Neural cell (in vitro differentiated cells): ENCODE results near the gene RNF217.

ENCODE experiments used
- CTCF ChIP-seq: fragments of 450-650 bp; IDR thresholded peaks from 2 replicates; pipeline ENCODE4 v1.5.1; 2014; ENCODE audit warnings: antibody characterized with exemption, mild to moderate bottlenecking, moderate library complexity; ENCODE audit not compliant: poor library complexity, severe bottlenecking
- EP300 ChIP-seq: fragments of 450-650 bp; conservative IDR thresholded peaks from 2 replicates; pipeline ENCODE4 v1.6.1; 2014; ENCODE audit warnings: antibody characterized with exemption, mild to moderate bottlenecking, moderate library complexity; ENCODE audit not compliant: poor library complexity, severe bottlenecking
- EZH2 ChIP-seq: fragments of 200-600, 300-800 bp; shearing (Covaris generic), sonication (generic); IDR thresholded peaks from 2 replicates; pipeline ENCODE4 v1.6.1; 2014; ENCODE audit warnings: antibody characterized with exemption, low read length, borderline replicate concordance, mild to moderate bottlenecking; ENCODE audit not compliant: insufficient read depth, poor library complexity, severe bottlenecking
- MXI1 ChIP-seq: fragments of 450-650 bp; conservative IDR thresholded peaks from 2 replicates; pipeline ENCODE4 v1.6.1; 2014; ENCODE audit warnings: antibody characterized with exemption, mild to moderate bottlenecking; ENCODE audit not compliant: poor library complexity, severe bottlenecking
- POLR2AphosphoS5 ChIP-seq: IDR thresholded peaks from 2 replicates; pipeline ENCODE4 v1.6.1; 2012
- RAD21 ChIP-seq: fragments of 450-650 bp; conservative IDR thresholded peaks from 2 replicates; pipeline ENCODE4 v1.6.1; 2014; ENCODE audit warnings: antibody characterized with exemption, mild to moderate bottlenecking, moderate library complexity
- SMC3 ChIP-seq: fragments of 450-650 bp; conservative IDR thresholded peaks from 2 replicates; pipeline ENCODE4 v1.6.1; 2014; ENCODE audit warnings: antibody characterized with exemption, mild to moderate bottlenecking, moderate library complexity; ENCODE audit not compliant: poor library complexity
- TAF1 ChIP-seq: IDR thresholded peaks from 2 replicates; pipeline ENCODE4 v1.6.1; 2012; ENCODE audit warnings: low read depth

- TF ChIP-seq TAF1 (no peak), CTCF (no peak), POLR2AphosphoS5 (peak; percentile 92), MXI1 (no peak), EP300 (peak; percentile 76), EZH2 (no peak), SMC3 (no peak), RAD21 (no peak)
Observed at GRCh38 chr6:125050663-125051318, 88.6 kb downstream of the RNF217 start.
